Right lung (tissue), 5 donors: ENCODE data around the gene OR10H4. TPM values are rescaled to one million over a fixed set of nuclear protein-coding genes. Genes with fewer than 3 reads are reported as not detected.
"Not testable (repeated sequence)": the region's sequence is repeated elsewhere in the genome, so short reads cannot be mapped to it uniquely, and the experiment has no call there.

Experiments used
- DNase-seq, 2 donors: peaks; one replicate each; pipeline ENCODE4 v3.0.0-alpha.2; 2013
- polyA plus RNA-seq, 5 donors: library from polyadenylated mRNA; unstranded; fragments of 120-200 nt; gene quantifications; one replicate each; pipeline versions ENCODE4 v1.2.1 to v1.2.3, GENCODE V29; 2013; ENCODE audit warnings: inconsistent platforms in 1 of 5, low replicate concordance in 1 of 5; ENCODE audit not compliant: insufficient read length in 5 of 5, insufficient read depth in 1 of 5

The OR10H4 gene
- polyA plus RNA-seq, 5 donors: not detected

DNA sequence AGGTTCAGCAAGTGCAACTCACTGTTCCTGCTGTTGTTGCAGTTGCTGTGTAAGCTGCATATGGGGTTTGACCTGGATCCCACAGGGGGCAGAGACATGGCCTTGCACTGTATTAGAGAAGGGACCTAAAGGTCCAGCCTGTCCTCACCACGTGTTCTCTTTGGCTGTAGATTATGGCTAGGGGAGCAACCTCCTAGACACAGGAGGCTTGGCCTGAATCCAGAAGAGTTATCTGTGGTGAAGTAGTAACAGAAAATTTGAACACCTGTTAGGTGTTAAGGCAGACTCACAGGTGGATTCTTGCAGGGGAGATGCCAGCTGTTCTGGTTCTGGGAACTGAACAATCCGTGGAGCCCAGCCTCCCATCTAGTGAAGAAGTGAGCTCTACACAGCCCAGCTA is 11.0 kb upstream of the OR10H4 start:
- no peak for DNase-seq

DNA sequence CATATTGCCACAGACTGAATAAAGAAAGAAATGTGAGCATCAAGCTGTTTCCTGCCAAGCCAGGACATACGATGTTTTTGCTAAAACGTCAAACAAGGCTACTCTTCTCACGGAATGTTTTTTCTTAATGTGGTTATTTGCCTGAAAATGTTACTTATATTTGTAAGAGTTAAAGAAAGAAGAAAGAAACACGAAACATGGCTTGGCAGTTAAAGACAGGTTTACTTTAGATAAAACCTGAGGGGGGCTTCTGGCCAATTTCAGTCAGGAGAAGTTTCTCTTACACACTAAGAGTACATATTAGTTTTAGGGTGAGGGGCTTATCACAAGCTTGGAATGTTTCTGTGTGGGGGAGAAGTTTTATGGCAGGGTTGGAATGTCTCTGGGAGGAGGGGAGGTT is 4.4 kb upstream of the OR10H4 start:
- no peak for DNase-seq

DNA sequence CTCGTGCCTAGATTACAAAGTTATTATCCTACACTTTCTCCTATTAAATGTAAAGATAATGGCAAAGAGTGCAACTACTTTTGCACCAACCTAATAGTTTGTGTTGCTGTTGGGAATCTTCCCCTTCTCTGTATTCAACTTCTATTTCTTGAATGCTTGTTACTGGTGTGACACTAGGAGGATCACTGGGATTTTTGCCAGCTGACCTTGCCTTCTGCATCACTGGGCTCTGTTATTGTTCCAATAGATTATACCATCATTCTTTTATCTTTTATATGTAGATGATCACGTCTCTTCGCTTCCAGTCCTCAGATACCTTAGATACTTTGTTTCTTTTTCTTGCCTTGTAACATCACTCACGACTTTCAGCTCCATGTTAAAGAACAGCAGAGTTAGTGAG is 3.5 kb upstream of the OR10H4 start:
- DNase-seq: no peak

DNA sequence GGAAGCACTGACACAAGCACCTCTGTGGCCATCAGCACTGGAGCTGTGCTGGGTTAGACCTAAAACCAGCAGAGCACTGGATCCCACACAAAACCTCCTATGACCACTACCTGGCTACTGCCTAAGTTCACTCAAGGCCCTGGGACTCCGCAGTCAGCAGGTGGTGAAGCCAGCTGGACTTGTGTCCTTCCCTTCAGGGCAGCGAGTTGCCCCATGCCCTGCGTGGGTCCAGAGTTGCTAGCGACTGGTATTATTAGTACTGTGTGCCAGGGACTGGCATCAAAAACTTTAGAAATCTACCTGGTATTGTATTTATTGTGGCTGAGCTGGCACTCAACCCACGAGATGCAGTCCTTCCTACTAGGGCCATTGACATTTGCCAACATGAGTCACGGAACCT is 6.0 kb downstream of the OR10H4 start:
- DNase-seq: no peak

GRCh38 chr19:15962319-15962718 is 13.5 kb downstream of the OR10H4 start:
- no peak for DNase-seq

GRCh38 chr19:15964231-15964630 is 15.4 kb downstream of the OR10H4 start:
- DNase-seq: no peak

- DNase-seq: no peak
Measured at GRCh38 chr19:15971224-15971780, 22.5 kb downstream of the OR10H4 start.

DNA sequence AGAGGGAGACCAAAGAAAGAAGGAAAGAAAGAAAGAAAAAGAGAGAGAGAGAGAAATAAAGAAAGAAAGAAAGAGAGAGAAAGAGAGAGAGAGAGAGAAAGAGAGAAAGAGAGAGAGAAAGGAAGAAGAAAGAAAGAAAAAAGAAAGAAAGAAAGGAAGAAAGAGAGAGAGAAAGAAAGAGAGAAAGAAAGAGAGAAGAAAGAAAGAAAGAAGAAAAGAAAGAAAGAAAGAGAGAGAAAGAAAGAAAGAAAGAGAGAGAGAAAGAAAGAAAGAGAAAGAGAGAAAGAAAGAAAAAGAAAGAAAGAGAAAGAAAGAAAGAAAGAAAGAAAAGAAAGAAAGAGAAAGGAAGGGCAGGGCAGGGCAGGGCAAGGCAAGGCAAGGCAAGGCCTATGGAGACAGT is 23.2 kb downstream of the OR10H4 start:
- not testable (repeated sequence) for DNase-seq

- no peak for DNase-seq
Measured at GRCh38 chr19:15974856-15975255, 26.0 kb downstream of the OR10H4 start.

DNA sequence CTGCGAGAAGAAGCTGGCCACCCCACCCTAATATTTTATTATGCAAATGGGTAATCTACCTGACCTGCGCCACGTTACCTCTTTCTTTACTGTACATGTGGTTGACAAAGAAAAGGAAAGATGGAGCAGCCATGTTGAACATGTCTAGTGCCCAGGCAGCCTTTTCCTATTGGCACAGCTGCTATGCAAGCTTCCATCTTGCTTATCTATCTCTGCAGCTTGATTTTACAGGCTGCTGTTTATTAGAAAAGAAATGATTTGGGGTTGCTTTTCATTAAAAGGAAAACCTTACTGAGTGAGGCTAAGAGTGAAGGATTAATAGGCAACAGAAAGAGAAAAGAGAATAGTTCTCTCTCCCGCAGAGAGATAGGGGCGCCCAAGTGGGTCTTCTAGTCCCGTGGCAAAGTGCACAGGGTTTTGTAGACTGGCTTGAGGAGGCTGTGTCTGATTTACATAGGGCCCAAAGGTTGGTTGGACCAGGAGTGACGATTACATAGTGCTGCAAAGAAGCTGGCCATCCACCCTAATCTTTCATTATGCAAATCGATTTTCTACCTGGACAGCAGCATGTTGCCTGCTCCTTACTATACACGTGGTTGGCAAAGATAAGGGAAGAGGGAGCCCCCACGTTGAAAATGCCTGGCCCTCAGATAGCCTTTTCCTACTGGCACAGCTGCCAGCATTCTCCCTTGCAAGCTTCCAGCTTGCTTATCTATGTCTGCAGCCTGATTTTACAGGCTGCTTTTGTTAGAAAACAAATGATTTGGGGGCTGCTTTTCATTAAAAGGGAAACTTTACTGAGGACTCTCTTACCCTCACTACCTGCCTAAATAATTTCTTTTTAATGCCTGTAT is 28.3 kb downstream of the OR10H4 start:
- DNase-seq: no peak

DNA sequence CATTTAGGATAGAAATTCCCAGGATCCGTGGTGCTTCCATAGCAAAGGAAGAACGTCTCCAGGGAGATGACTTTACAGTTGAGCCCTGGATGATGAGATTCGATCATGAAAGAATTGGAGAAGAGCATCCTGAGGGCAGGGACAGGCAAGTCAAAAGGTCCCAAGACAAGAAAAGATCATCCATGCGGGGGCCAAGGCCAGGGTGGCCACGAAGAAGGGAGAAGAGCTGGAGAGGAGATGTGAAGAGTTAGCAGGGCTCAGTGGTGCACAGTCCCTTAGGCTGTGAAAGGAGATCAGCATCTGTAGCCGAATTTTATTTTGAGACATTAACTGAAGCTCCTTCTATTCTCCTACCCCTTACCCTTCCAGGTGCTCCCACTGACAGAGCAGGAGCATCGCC is 28.9 kb downstream of the OR10H4 start:
- DNase-seq: no peak

DNA sequence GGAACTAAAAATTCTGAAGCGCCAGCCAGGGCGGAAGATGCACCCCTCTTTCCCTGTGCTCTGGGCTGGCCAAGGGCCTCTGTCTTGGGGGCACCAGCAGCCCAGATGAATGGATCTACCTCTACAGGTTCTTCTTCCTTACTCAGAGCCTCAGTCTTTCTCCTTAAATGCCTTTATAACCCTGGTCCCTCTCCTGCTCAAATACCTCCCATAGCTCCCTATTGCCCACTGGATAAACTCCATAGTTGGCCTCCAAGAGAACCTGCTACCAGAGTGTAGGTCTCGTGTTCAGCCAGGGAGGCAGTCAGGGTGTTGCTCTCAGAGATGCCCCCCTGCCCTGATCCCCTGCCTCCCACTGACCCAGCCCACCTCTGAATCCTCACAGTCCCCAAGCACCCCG is 30.5 kb downstream of the OR10H4 start:
- no peak for DNase-seq

GRCh38 chr19:15985831-15986230 is 37.0 kb downstream of the OR10H4 start:
- not testable (repeated sequence) for DNase-seq

GRCh38 chr19:15986701-15987100 is 37.9 kb downstream of the OR10H4 start:
- no peak for DNase-seq

GRCh38 chr19:15989889-15990288 is 41.1 kb downstream of the OR10H4 start:
- DNase-seq: no peak

- no peak for DNase-seq
Measured at GRCh38 chr19:15991602-15992001, 42.8 kb downstream of the OR10H4 start.

DNA sequence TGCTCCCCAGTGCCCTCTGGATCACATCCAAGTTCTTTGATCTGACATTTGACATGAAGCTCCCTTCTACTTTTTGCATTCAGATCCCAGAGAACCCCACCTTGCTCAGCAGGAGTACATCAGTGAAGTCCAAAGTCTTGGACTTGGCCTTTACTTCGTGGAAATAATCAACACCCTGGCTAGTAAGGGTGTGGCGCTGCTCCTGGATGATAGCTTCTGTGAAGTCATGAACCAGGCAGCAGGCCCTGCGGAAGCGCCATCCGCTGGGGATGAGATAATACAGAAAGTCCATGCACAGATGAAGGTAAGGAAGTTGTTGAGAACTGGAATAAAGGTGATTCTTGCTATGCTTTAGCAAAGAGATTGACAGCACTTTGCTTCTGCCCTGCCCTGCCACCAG is 43.2 kb downstream of the OR10H4 start:
- DNase-seq: no peak

- no peak for DNase-seq
Measured at GRCh38 chr19:15995536-15995935, 46.7 kb downstream of the OR10H4 start.

GRCh38 chr19:15998166-15998565 is 49.4 kb downstream of the OR10H4 start:
- DNase-seq: no peak
